ENCODE results near the gene RNF41.

RNF41 gene

GRCh38 chr12:56224102-56224701, 2.5 kb upstream of the RNF41 start, which contains the start of gene NABP2:
Gene NABP2, plus strand, starts transcription at chr12:56224342. Its CDS starts 515 bp downstream, at chr12:56224857.
- no peak for TF ChIP-seq REST (IDR thresholded peaks at IDR 0.05; ENCODE audit: low read depth)
- peak; percentile 8; the same call in 1 of the 2 replicates for TF ChIP-seq EP300 (IDR thresholded peaks at IDR 0.05; ENCODE audit: borderline replicate concordance)
- TF ChIP-seq USF1 (IDR thresholded peaks at IDR 0.05): peak; percentile 44
- no peak; the same call in 1 of the 2 replicates for TF ChIP-seq CREB1 (IDR thresholded peaks at IDR 0.05; ENCODE audit: low read depth)
- TF ChIP-seq FOXM1 (IDR thresholded peaks at IDR 0.05; ENCODE audit: borderline replicate concordance, low read depth): peak; percentile 74; the same call in 1 of the 2 replicates
- 0 out of 2 replicates have a peak, but pooled peaks have one; percentile 5 for TF ChIP-seq EGR1 (IDR thresholded peaks at IDR 0.05)
- peak; percentile 93 for TF ChIP-seq MAX (IDR thresholded peaks at IDR 0.05)
- TF ChIP-seq ZBTB7A (IDR thresholded peaks at IDR 0.05; ENCODE audit: low read depth): peak; percentile 99
- TF ChIP-seq YY1 (IDR thresholded peaks at IDR 0.05; ENCODE audit: low read depth): peak; percentile 69
- TF ChIP-seq TEAD4 (IDR thresholded peaks at IDR 0.05): peak; percentile 81
- TF ChIP-seq CEBPB (IDR thresholded peaks at IDR 0.05): no peak
- TF ChIP-seq NFIC (IDR thresholded peaks at IDR 0.05): peak; percentile 30; the same call in 1 of the 2 replicates
- TF ChIP-seq RAD21 (IDR thresholded peaks at IDR 0.05; ENCODE audit: low read depth): peak; percentile 51
- TF ChIP-seq TAF1 (IDR thresholded peaks at IDR 0.05; ENCODE audit: low read depth): peak; percentile 76; the same call in 1 of the 2 replicates
- peak; percentile 64; the same call in 1 of the 2 replicates for TF ChIP-seq TCF12 (IDR thresholded peaks at IDR 0.05; ENCODE audit: low read depth)

GRCh38 chr12:56223571-56224101, 1.9 kb upstream of the RNF41 start:
- TF ChIP-seq NFIC (IDR thresholded peaks at IDR 0.05) (no peak), EGR1 (IDR thresholded peaks at IDR 0.05) (no peak), EP300 (IDR thresholded peaks at IDR 0.05; ENCODE audit: borderline replicate concordance) (no peak), RAD21 (IDR thresholded peaks at IDR 0.05; ENCODE audit: low read depth) (no peak), YY1 (IDR thresholded peaks at IDR 0.05; ENCODE audit: low read depth) (no peak), CREB1 (IDR thresholded peaks at IDR 0.05; ENCODE audit: low read depth) (no peak), ZBTB7A (IDR thresholded peaks at IDR 0.05; ENCODE audit: low read depth) (no peak), REST (IDR thresholded peaks at IDR 0.05; ENCODE audit: low read depth) (no peak), TAF1 (IDR thresholded peaks at IDR 0.05; ENCODE audit: low read depth) (no peak), TEAD4 (IDR thresholded peaks at IDR 0.05) (no peak), USF1 (IDR thresholded peaks at IDR 0.05) (no peak), TCF12 (IDR thresholded peaks at IDR 0.05; ENCODE audit: low read depth) (no peak), MAX (IDR thresholded peaks at IDR 0.05) (no peak), CEBPB (IDR thresholded peaks at IDR 0.05) (no peak), FOXM1 (IDR thresholded peaks at IDR 0.05; ENCODE audit: borderline replicate concordance, low read depth) (no peak)

GRCh38 chr12:56222531-56222895, 791 bp upstream of the RNF41 start:
- TF ChIP-seq USF1 (IDR thresholded peaks at IDR 0.05): no peak
- TF ChIP-seq MAX (IDR thresholded peaks at IDR 0.05): no peak
- TF ChIP-seq EGR1 (IDR thresholded peaks at IDR 0.05): no peak
- no peak for TF ChIP-seq FOXM1 (IDR thresholded peaks at IDR 0.05; ENCODE audit: borderline replicate concordance, low read depth)
- no peak for TF ChIP-seq YY1 (IDR thresholded peaks at IDR 0.05; ENCODE audit: low read depth)
- no peak for TF ChIP-seq RAD21 (IDR thresholded peaks at IDR 0.05; ENCODE audit: low read depth)
- no peak for TF ChIP-seq EP300 (IDR thresholded peaks at IDR 0.05; ENCODE audit: borderline replicate concordance)
- TF ChIP-seq CEBPB (IDR thresholded peaks at IDR 0.05): no peak
- no peak for TF ChIP-seq ZBTB7A (IDR thresholded peaks at IDR 0.05; ENCODE audit: low read depth)
- TF ChIP-seq TCF12 (IDR thresholded peaks at IDR 0.05; ENCODE audit: low read depth): no peak
- no peak for TF ChIP-seq REST (IDR thresholded peaks at IDR 0.05; ENCODE audit: low read depth)

Measured in Ishikawa (cell line).